Right lobe of liver (tissue), 6 donors: ENCODE measurements around the gene FAM228A. TPM values are rescaled to one million over a fixed set of nuclear protein-coding genes. Genes with fewer than 3 reads are reported as not detected.

Experiments used
- ATAC-seq, 4 donors: fragments of 200-7000 bp; cut with Tn5 transposase; one replicate each; pipeline ENCODE4 v1.9.1; 2020; ENCODE audit warnings: mild to moderate bottlenecking in 4 of 4, moderate library complexity in 4 of 4
- DNase-seq, 3 donors: peaks; one replicate each; pipeline ENCODE4 v3.0.0-alpha.2; 2020
- H3K27ac ChIP-seq, 3 donors: fragments of 200-600 bp; one replicate each; pipeline ENCODE4 v1.8.0; 2022
- H3K27me3 ChIP-seq, 2 donors: fragments of 200-600 bp; one replicate each; pipeline ENCODE4 v1.8.0; 2022
- H3K36me3 ChIP-seq, 4 donors: fragments of 200-600 bp; sonication (generic) in 1 of 4; one replicate each; pipeline versions ENCODE4 v1.5.1 to v1.8.0; 2017 to 2022; ENCODE audit warnings: control low read depth in 1 of 4
- H3K4me1 ChIP-seq, 4 donors: fragments of 200-600 bp; sonication (generic) in 1 of 4; one replicate each; pipeline versions ENCODE4 v1.5.1 to v1.8.0; 2017 to 2022; ENCODE audit warnings: control low read depth in 1 of 4
- H3K4me3 ChIP-seq, 3 donors: fragments of 200-600 bp; one replicate each; pipeline ENCODE4 v1.8.0; 2022
- H3K9me3 ChIP-seq, 4 donors: fragments of 200-600 bp; sonication (generic) in 1 of 4; one replicate each; pipeline versions ENCODE4 v1.5.1 to v1.8.0; 2017 to 2022; ENCODE audit warnings: control low read depth in 1 of 4
- CTCF ChIP-seq, 4 donors: fragments of 200-600 bp in 3 of 4; fragments of 450-650 bp in 1 of 4; IDR thresholded peaks; one replicate each; pipeline versions ENCODE4 v1.5.1 to v1.8.0; 2016 to 2022; ENCODE audit warnings: antibody characterized with exemption in 4 of 4, mild to moderate bottlenecking in 2 of 4
- POLR2A ChIP-seq: fragments of 450-650 bp; IDR thresholded peaks from one replicate; pipeline ENCODE4 v1.6.1; 2017; ENCODE audit warnings: antibody characterized with exemption, mild to moderate bottlenecking
- WGBS: methylation state at CpG from one replicate; pipeline ENCODE4 v1.1.6; 2018; ENCODE audit warnings: low coverage, low lambda C conversion rate; ENCODE audit not compliant: insufficient coverage; ENCODE audit errors: missing lambda C conversion rate; 5-methylcytosine and 5-hydroxymethylcytosine counted together
- intact Hi-C, 2 donors: fragments of 100-400 bp; cut with DNase I; formaldehyde crosslinking; loops; one replicate each; pipeline versions ENCODE4 v1.11.2 to v1.14.1; 2022
- total RNA-seq, 6 experiments: library from RNA; depleted of rRNA in 2 of 6; stranded (reverse); fragments of >200 nt in 2 of 6; fragmentation: NEBNext Ultra II Directional in 3 of 6; extraction: Animal tissue kit (Norgen Biotek cat#: 25700) in 3 of 6; gene quantifications; one replicate each; pipeline versions ENCODE4 v1.1.0 to v1.2.4, GENCODE V29; 2016 to 2023
- donor health status: DM: no; HTN: yes; CAD: no.
- donor health status: DM: no; HTN: no; CAD: no.
- donor health status: DM: no; HTN: no; CAD: no.
- donor health status: DM: no; HTN: yes; CAD: no.
- donor health status: DM: no; HTN: yes; CAD: no.

The FAM228A gene
- total RNA-seq, 6 experiments from 2014 or later, result 0.12 to 0.22 (median 0.18) TPM; not detected in 3

DNA sequence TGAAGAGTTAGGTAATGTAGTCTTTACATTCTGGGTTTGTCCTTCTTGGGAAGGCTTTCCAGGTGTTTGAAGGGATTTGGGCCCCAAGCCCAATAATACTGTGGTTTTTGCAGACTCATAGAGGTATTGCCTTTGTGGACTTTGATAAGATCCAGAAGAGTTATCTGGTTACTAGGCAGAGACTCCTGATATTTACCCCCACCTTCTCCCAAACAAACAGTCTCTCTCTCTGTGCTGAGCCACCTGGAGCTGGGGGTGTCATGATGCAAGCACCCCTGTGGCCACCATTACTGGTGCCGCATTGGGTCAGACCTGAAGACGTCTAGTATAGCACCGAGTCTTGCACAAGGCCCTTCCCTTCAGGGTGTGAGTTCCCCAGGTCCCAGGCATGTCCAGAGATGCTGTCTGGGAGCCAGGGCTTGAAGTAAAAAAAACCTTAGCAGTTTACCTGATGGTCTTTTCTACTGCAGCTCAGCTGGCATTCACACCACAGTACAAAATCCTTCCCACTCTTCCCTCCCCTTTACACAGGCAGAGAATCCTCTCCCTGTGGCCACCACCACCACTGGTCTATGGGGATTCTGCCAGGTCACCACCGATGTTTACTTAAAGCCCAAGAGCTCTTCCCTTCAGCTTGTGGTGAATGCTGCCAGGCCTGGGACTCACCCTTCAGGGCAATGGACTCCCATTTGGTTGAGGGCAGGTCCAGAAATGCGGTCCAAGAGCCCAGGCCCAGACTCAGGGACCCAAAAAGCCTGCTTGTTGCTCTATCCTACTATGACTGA, 22.2 kb upstream of the FAM228A start:
- DNase-seq (no peak), ATAC-seq (peak in 2 of 4 donors; percentile 43 to 75)
- no peak overlapping the region for H3K27ac ChIP-seq
- H3K4me3 ChIP-seq, result no peak overlapping the region
- intact Hi-C loops, result no loop called here
- 100% methylated on average over 2 of the region's 5 CpGs for WGBS
- no peaks in the 10 kb centered on the region for H3K36me3 ChIP-seq
- no peak for TF ChIP-seq CTCF (IDR thresholded peaks at IDR 0.05)
- TF ChIP-seq POLR2A, result no peak
- H3K9me3 ChIP-seq, result no peaks in the 10 kb centered on the region
- H3K27me3 ChIP-seq, result no peaks in the 10 kb centered on the region
- H3K4me1 ChIP-seq, result peaks cover 0 to 15% (median 0%) of the 10 kb centered on the region in 4 donors

DNA sequence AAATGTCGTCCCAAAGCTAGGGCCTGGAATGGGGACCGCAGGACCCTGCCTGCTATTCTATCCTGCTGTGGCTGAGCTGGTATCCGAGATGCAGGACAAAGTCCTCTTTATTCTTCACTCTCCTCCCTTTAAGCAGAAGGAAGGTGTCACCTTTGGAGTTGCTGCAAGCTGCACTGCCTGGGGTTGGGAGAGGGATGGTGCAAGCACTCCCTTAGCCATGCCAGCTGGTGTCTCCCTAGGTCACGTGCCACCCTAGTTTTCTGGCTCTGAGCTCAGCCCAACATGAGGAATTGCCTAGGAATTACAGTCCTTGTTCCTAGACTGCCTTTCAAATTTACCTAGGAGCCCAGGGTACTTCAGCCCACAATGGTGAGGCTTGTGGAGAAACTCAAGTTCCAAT, 21.4 kb upstream of the FAM228A start:
- no peak for TF ChIP-seq CTCF (IDR thresholded peaks at IDR 0.05)
- no peak for TF ChIP-seq POLR2A
- ATAC-seq (peak in 1 of 4 donors; percentile 58), DNase-seq (no peak)
- Histone ChIP-seq H3K4me1 (peaks cover 0 to 15% (median 0%) of the 10 kb centered on the region in 4 donors), H3K27me3 (no peaks in the 10 kb centered on the region), H3K9me3 (no peaks in the 10 kb centered on the region), H3K27ac (no peak overlapping the region), H3K36me3 (no peaks in the 10 kb centered on the region), H3K4me3 (no peak overlapping the region)
- 100% methylated on average over 1 of the region's 4 CpGs for WGBS
- intact Hi-C loops, result no loop called here

- TF ChIP-seq POLR2A, result no peak
- TF ChIP-seq CTCF (IDR thresholded peaks at IDR 0.05), result no peak
- Histone ChIP-seq H3K27me3 (no peaks in the 10 kb centered on the region), H3K9me3 (no peaks in the 10 kb centered on the region), H3K4me3 (no peak overlapping the region), H3K4me1 (peaks cover 0 to 3% (median 0%) of the 10 kb centered on the region in 4 donors), H3K27ac (no peak overlapping the region), H3K36me3 (no peaks in the 10 kb centered on the region)
- ATAC-seq, result no peak
- intact Hi-C loops, result no loop called here
- 65% methylated on average over 5 of the region's 5 CpGs for WGBS
- no peak for DNase-seq
Observed at GRCh38 chr2:24158131-24158530, 16.7 kb upstream of the FAM228A start.

GRCh38 chr2:24159708-24160107, 15.1 kb upstream of the FAM228A start:
- TF ChIP-seq POLR2A, result no peak
- TF ChIP-seq CTCF (IDR thresholded peaks at IDR 0.05), result no peak
- intact Hi-C loops, result no loop called here

More at GRCh38 chr2:24159708-24160107, 15.1 kb upstream of the FAM228A start:
- Histone ChIP-seq H3K27me3 (no peaks in the 10 kb centered on the region), H3K4me1 (no peaks in the 10 kb centered on the region), H3K4me3 (no peak overlapping the region), H3K36me3 (no peaks in the 10 kb centered on the region), H3K27ac (no peak overlapping the region), H3K9me3 (no peaks in the 10 kb centered on the region)
- no peak for ATAC-seq
- DNase-seq, result no peak
- WGBS, result 64% methylated on average over 3 of the region's 4 CpGs
